Measurements from ENCODE around the gene PCDHGA4. TPM values are rescaled to one million over a fixed set of nuclear protein-coding genes. Genes with fewer than 3 reads are reported as not detected.
"Not testable (repeated sequence)": the region's sequence is repeated elsewhere in the genome, so short reads cannot be mapped to it uniquely, and the experiment has no call there.

Gene PCDHGA4
- polyA plus RNA-seq, 3 donors = 2.2 to 3.2 (median 2.2) TPM

- DNase-seq (ENCODE audit: low read depth in 3 of 3, low spot score in 2 of 3) = not testable (repeated sequence)
Measured at GRCh38 chr5:141346017-141346416, 8.8 kb upstream of the PCDHGA4 start.

DNA sequence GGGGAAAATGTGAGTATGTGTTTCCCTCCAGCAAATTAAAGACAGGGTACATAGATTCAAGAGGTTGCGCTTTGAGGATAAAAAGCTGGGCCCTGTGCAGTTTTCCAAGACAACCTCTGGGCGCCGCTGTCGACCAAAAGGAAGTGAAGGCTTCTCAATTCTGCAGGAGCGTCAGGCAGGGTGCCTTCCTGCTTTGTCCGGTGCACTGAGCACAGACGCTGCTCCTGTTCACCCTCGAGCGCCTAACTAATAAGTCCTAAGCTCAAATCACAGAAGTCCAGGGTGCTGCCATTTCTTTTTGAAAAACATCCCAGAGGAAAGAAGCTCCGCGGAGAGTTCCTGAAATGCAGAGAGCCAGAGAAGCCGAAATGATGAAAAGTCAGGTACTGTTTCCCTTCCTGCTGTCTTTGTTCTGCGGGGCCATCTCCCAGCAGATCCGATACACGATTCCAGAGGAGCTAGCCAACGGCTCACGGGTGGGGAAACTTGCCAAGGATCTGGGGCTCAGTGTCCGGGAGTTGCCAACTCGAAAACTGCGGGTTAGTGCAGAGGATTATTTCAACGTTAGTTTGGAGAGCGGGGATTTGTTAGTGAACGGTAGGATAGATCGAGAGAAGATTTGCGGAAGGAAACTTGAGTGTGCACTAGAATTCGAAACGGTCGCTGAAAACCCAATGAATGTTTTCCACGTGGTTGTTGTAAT lies 4.8 kb upstream of the PCDHGA4 start, which contains the start of gene PCDHGB1:
Gene PCDHGB1, plus strand, starts transcription at position 183 of the 703 bp plus-strand sequence. Its CDS starts 162 bp downstream, at position 345.
- DNase-seq (ENCODE audit: low read depth in 3 of 3, low spot score in 2 of 3) = no peak

DNA sequence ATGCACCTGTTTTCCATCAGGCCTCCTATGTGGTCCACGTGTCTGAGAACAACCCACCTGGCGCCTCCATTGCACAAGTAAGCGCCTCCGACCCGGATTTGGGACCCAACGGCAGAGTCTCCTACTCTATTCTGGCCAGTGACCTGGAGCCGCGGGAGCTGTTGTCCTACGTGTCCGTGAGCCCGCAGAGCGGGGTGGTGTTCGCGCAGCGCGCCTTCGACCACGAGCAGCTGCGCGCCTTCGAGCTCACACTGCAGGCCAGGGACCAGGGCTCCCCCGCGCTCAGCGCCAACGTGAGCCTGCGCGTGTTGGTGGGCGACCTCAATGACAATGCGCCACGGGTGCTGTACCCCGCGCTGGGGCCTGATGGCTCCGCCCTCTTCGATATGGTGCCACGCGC lies 3.2 kb upstream of the PCDHGA4 start:
- no peak for DNase-seq (ENCODE audit: low read depth in 3 of 3, low spot score in 2 of 3)

DNA sequence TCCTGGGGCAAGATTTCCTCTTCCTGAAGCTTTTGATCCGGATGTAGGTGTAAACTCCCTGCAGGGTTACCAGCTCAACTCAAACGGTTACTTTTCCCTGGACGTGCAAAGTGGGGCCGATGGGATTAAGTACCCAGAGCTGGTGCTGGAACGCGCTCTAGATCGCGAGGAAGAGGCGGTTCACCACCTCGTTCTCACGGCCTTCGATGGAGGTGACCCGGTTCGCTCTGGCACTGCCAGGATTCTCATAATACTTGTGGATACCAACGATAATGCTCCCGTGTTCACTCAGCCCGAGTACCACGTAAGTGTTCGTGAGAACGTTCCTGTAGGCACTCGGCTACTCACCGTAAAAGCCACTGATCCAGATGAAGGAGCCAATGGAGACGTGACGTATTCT lies 820 bp downstream of the PCDHGA4 start:
- no peak for DNase-seq (ENCODE audit: low read depth in 3 of 3, low spot score in 2 of 3)

- no peak for DNase-seq (ENCODE audit: low read depth in 3 of 3, low spot score in 2 of 3)
Measured at GRCh38 chr5:141356133-141356532, 1.3 kb downstream of the PCDHGA4 start.

DNA sequence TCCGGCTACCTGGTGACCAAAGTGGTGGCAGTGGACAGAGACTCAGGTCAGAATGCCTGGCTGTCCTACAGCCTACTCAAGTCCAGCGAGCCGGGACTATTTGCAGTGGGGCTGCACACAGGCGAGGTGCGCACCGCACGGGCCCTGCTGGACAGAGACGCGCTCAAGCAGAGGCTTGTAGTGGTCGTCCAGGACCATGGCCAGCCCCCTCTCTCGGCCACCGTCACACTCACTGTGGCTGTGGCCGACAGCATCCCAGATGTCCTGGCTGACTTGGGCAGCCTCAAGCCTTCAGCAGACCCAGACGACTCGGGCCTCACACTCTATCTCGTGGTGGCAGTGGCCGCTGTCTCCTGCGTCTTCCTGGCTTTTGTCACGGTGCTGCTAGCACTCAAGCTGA lies 2.1 kb downstream of the PCDHGA4 start:
- no peak for DNase-seq (ENCODE audit: low read depth in 3 of 3, low spot score in 2 of 3)

GRCh38 chr5:141359790-141360426 lies 5.1 kb downstream of the PCDHGA4 start, which contains the start of gene PCDHGB2:
Gene PCDHGB2, plus strand, starts transcription at chr5:141359994. Its CDS starts 142 bp downstream, at chr5:141360136.
- no peak for DNase-seq (ENCODE audit: low read depth in 3 of 3, low spot score in 2 of 3)

GRCh38 chr5:141360685-141361084 lies 5.9 kb downstream of the PCDHGA4 start:
- no peak for DNase-seq (ENCODE audit: low read depth in 3 of 3, low spot score in 2 of 3)

- DNase-seq (ENCODE audit: low read depth in 3 of 3, low spot score in 2 of 3) = no peak
Measured at GRCh38 chr5:141362719-141363118, 7.9 kb downstream of the PCDHGA4 start.

GRCh38 chr5:141363952-141364660 lies 9.3 kb downstream of the PCDHGA4 start, which contains the start of gene PCDHGA5:
Gene PCDHGA5, plus strand, starts transcription at chr5:141364162. Its CDS starts 169 bp downstream, at chr5:141364331.
- DNase-seq (ENCODE audit: low read depth in 3 of 3, low spot score in 2 of 3) = no peak

DNA sequence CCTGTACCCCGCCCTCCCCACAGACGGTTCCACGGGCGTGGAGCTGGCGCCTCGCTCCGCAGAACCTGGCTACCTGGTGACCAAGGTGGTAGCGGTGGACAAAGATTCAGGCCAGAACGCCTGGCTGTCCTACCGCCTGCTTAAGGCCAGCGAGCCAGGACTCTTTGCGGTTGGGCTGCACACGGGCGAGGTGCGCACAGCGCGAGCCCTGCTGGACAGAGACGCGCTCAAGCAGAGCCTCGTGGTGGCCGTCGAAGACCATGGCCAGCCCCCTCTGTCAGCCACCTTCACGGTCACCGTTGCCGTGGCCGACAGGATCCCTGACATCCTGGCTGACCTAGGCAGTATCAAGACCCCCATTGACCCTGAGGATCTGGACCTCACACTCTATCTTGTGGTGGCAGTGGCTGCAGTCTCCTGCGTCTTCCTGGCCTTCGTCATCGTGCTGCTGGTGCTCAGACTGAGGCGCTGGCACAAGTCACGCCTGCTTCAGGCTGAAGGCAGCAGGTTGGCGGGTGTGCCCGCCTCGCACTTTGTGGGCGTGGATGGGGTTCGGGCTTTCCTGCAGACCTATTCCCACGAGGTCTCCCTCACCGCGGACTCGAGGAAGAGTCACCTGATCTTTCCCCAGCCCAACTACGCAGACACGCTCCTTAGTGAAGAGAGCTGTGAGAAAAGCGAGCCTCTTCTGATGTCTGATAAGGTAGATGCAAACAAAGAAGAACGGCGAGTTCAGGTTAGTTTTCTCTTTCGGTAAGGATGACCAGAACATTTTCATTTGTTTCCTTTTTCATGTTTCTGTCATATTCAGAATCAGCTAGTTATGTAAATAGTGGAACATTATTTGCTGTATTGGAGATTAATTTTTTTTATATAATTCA lies 11.4 kb downstream of the PCDHGA4 start:
- DNase-seq (ENCODE audit: low read depth in 3 of 3, low spot score in 2 of 3) = no peak

DNA sequence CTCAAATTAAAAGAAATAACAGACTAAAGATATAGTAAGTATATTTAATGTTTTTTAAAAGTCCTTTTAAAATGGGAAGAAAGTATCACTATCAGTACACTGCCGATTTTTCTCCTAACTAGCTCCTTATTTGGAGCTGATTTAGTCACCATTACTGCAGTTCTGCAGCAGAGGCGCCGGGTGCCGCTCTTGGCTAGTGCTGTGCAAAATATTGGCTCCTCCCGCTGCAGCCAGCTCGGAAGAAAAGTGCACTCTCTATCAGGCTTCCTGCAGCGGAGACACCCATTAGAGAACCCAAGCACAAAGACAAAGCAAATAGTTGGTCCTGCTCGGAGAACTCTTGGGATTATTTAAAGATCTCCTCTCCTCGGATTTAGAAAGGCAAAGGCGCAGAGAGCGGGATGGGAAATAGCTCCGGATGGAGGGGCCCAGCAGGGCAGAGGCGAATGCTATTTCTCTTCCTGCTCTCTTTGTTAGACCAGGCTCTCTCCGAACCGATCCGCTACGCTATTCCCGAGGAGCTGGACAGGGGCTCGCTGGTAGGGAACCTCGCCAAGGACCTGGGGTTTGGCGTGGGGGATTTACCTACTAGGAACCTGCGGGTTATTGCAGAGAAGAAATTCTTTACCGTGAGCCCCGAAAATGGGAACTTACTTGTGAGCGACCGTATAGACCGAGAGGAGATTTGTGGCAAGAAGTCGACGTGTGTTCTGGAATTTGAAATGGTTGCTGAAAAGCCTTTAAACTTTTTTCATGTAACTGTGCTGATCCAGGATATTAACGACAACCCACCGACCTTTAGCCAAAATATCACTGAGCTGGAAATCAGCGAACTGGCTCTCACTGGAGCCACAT lies 15.4 kb downstream of the PCDHGA4 start, which contains the start of gene PCDHGB3:
Gene PCDHGB3, plus strand, starts transcription at position 249 of the 855 bp plus-strand sequence. Its CDS starts 153 bp downstream, at position 402.
- no peak for DNase-seq (ENCODE audit: low read depth in 3 of 3, low spot score in 2 of 3)

GRCh38 chr5:141371572-141372475 lies 17.0 kb downstream of the PCDHGA4 start:
- DNase-seq (ENCODE audit: low read depth in 3 of 3, low spot score in 2 of 3) = no peak

DNA sequence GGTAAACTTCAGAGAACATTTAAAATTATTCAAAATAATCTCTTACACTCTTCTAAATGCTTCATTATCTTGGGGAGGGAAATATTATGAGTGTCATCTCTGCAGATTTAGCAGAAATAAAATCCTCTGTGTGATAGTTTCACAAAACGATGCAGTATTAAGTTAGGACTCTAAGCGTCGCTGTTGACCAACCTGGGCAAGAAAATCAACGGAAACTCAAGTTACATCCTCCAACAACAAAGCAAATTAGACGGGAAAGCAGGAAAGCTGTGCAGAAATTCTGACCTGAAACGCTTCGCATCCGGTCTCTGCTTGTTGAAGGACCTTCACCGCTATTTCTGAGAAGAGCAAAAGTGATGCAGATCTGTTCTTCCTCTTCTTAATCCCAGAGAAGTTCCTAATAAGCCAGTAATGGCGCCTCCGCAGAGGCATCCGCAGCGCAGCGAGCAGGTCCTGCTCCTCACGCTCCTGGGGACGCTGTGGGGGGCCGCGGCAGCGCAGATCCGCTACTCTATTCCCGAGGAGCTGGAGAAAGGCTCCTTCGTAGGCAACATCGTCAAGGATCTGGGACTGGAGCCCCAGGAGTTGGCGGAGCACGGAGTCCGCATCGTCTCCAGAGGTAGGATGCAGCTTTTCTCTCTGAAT lies 19.0 kb downstream of the PCDHGA4 start, which contains the start of gene PCDHGA6:
Gene PCDHGA6, plus strand, starts transcription at position 219 of the 645 bp plus-strand sequence. Its CDS starts 193 bp downstream, at position 412.
- DNase-seq (ENCODE audit: low read depth in 3 of 3, low spot score in 2 of 3) = no peak

DNA sequence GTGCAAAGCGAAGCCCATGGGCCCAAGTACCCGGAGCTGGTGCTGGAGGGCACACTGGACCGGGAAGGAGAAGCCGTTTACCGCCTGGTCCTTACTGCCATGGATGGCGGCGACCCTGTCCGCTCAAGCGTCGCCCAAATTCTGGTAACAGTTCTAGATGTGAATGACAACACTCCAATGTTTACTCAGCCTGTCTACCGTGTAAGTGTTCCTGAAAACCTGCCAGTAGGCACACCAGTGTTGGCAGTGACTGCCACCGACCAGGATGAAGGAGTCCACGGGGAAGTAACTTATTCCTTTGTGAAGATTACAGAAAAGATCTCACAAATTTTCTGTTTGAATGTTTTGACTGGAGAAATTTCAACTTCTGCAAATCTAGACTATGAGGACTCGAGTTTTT lies 19.8 kb downstream of the PCDHGA4 start:
- DNase-seq (ENCODE audit: low read depth in 3 of 3, low spot score in 2 of 3) = no peak

DNA sequence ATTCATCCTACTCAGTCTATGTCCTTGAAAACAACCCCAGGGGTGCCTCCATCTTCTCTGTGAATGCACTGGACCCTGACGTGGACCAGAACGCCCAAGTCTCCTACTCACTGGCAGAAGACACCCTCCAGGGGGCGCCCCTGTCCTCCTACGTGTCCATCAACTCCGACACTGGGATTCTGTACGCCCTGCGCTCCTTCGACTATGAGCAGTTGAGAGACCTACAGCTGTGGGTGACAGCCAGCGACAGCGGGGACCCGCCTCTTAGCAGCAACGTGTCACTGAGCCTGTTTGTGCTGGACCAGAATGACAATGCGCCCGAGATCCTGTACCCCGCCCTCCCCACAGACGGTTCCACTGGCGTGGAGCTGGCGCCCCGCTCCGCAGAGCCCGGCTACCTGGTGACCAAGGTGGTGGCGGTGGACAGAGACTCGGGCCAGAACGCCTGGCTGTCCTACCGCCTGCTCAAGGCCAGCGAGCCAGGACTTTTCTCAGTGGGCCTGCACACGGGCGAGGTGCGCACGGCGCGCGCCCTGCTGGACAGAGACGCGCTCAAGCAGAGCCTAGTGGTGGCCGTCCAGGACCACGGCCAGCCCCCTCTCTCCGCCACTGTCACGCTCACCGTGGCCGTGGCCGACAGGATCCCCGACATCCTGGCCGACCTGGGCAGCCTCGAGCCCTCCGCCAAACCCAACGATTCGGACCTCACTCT lies 20.8 kb downstream of the PCDHGA4 start:
- DNase-seq (ENCODE audit: low read depth in 3 of 3, low spot score in 2 of 3) = not testable (repeated sequence)

All from right renal cortex interstitium (tissue), 3 donors.